ENCODE results near the gene ATP10D.

The ATP10D gene

DNA sequence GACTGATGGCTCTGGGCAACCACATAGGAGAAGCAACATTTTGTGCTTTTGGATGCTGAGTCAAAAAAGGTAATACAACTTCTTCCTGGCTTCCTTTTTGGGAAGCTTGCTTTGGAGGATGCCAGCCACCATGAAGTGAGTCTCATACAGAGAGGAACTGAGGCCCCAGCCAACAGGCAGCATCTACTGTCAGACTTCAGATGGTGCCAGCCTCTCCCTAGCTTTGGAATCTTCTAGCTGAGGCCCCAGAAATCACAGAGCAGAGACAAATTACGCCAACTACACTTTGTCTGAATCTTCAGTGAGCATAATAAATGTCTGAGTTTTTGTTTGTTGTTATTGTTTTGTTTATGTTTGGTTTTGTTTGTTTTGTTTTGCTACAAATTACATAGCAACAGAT is 136.1 kb downstream of the ATP10D start:
- Histone ChIP-seq H3K4me1 (ENCODE audit: control insufficient read depth, insufficient read depth, low read length, poor library complexity, severe bottlenecking) (no peaks in the 10 kb centered on the region), H3K36me3 (ENCODE audit: control insufficient read depth, insufficient read depth, low read length) (no peaks in the 10 kb centered on the region), H3K4me3 (ENCODE audit: extremely low read depth, insufficient read depth, low read length, poor library complexity, severe bottlenecking) (no peak overlapping the region), H3K9me3 (ENCODE audit: control insufficient read depth, low read length) (no peaks in the 10 kb centered on the region), H3K27ac (ENCODE audit: low read depth, low read length, severe bottlenecking) (no peak overlapping the region)
- 17 to 67% methylated on average over 1 of the region's 1 CpG for WGBS, 2 experiments (ENCODE audit: insufficient coverage in 2 of 2)

DNA sequence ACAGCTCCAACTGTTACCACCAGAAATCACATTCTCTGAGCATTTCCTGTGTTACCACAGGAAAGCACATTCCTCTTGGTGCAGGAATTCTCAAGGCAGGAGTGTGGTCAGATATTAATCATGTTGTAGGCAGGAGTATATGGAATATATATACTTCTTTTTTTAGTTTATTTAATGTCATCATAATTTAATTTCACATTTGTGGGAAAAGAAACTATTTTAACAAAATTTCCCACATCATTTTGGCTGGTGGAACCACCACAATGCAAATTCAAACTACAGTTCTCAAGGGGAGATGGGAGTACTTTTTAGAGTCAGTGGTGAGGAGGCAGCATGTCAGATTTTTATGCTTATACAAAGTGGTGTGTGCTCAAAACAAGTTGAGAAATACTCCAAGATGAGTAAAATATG is 139.0 kb downstream of the ATP10D start:
- no peaks in the 10 kb centered on the region for H3K9me3 ChIP-seq (ENCODE audit: control insufficient read depth, low read length)
- H3K4me3 ChIP-seq (ENCODE audit: extremely low read depth, insufficient read depth, low read length, poor library complexity, severe bottlenecking) = no peak overlapping the region
- H3K4me1 ChIP-seq (ENCODE audit: control insufficient read depth, insufficient read depth, low read length, poor library complexity, severe bottlenecking) = no peaks in the 10 kb centered on the region
- H3K27ac ChIP-seq (ENCODE audit: low read depth, low read length, severe bottlenecking) = no peak overlapping the region
- H3K36me3 ChIP-seq (ENCODE audit: control insufficient read depth, insufficient read depth, low read length) = no peaks in the 10 kb centered on the region

DNA sequence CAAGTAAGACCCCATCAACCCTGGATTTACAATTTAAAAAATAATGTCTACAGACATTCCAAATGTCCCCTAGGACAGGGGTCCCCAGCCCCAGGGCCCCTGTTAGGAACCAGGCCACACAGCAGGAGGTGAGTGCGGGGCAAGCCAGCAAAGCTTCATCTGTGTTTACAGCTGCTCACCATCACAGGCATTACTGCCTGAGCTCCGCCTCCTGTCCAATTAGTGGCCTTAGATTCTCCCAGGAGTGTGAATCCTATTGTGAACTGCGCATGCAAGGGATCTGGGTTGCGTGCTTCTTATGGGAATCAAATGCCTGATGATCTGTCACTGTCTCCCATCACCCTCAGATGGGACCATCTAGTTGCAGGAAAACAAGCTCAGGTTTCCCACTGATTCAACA is 146.1 kb downstream of the ATP10D start:
- Histone ChIP-seq H3K4me3 (ENCODE audit: extremely low read depth, insufficient read depth, low read length, poor library complexity, severe bottlenecking) (no peak overlapping the region), H3K36me3 (ENCODE audit: control insufficient read depth, insufficient read depth, low read length) (no peaks in the 10 kb centered on the region), H3K9me3 (ENCODE audit: control insufficient read depth, low read length) (no peaks in the 10 kb centered on the region), H3K27ac (ENCODE audit: low read depth, low read length, severe bottlenecking) (no peak overlapping the region), H3K4me1 (ENCODE audit: control insufficient read depth, insufficient read depth, low read length, poor library complexity, severe bottlenecking) (no peaks in the 10 kb centered on the region)
- WGBS, 2 experiments (ENCODE audit: insufficient coverage in 2 of 2) = 89 to 91% methylated on average over 2 to 3 of the region's 4 CpGs

DNA sequence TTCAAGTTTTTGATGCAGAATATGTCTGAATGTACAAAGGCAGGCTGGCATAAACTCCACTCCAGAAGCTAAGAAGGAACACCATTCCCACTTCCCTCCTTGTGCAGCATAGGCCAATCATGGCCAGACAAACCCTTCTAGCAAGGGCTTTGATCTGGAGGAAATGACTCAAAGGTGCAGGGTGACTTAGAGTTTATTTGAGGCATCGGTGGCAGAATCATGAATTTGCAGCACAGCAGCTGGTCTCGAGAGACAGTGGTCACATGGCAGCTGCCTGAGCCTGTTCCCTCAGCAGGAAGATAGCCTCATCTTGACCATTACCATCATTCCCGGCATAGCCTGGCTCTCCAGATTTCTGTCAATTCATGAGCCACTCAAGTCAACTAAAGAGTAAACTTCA is 154.5 kb downstream of the ATP10D start:
- Histone ChIP-seq H3K4me3 (ENCODE audit: extremely low read depth, insufficient read depth, low read length, poor library complexity, severe bottlenecking) (no peak overlapping the region), H3K4me1 (ENCODE audit: control insufficient read depth, insufficient read depth, low read length, poor library complexity, severe bottlenecking) (no peaks in the 10 kb centered on the region), H3K36me3 (ENCODE audit: control insufficient read depth, insufficient read depth, low read length) (no peaks in the 10 kb centered on the region), H3K9me3 (ENCODE audit: control insufficient read depth, low read length) (no peaks in the 10 kb centered on the region), H3K27ac (ENCODE audit: low read depth, low read length, severe bottlenecking) (no peak overlapping the region)
- 70 to 75% methylated on average over 2 to 3 of the region's 3 CpGs for WGBS, 2 experiments (ENCODE audit: insufficient coverage in 2 of 2)

DNA sequence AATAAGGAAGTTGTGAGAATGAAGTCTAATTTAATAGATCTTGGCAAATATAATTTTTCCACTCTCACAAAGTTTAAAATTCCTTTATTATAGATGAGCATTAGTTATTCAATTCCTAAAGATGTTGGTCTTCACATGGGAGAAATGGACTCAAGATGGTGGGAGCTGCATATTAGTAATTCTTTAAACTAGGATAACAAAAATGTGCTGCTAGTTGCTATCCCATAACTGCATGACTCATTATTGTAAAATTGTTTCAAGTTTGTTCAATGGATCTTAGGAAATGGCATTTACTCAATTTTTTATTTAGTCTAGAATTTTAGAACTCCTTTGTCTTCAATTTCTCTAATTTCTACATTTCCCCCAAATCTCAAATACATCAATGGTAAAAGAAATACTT is 155.8 kb downstream of the ATP10D start:
- no peak overlapping the region for H3K27ac ChIP-seq (ENCODE audit: low read depth, low read length, severe bottlenecking)
- no peak overlapping the region for H3K4me3 ChIP-seq (ENCODE audit: extremely low read depth, insufficient read depth, low read length, poor library complexity, severe bottlenecking)
- no peaks in the 10 kb centered on the region for H3K36me3 ChIP-seq (ENCODE audit: control insufficient read depth, insufficient read depth, low read length)
- H3K4me1 ChIP-seq (ENCODE audit: control insufficient read depth, insufficient read depth, low read length, poor library complexity, severe bottlenecking) = no peaks in the 10 kb centered on the region
- no peaks in the 10 kb centered on the region for H3K9me3 ChIP-seq (ENCODE audit: control insufficient read depth, low read length)

DNA sequence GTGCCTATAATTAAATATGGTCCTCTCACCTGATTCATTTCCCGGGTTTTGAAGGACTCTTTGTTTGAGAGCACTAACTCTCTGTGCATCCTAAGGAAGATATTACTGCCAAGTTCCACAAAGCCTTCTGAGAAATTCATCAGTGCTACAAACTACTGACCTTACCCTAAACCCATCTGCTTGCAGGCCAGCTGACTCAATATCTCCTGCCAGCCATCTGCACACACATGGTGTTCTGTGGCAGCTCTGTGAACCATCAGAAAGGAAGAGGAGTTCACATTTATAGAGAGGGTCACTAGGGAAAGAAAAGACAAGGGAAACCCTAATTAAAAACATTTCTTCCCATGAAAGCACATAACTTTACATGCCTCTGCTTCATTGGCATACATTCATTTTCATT is 156.7 kb downstream of the ATP10D start:
- no peaks in the 10 kb centered on the region for H3K9me3 ChIP-seq (ENCODE audit: control insufficient read depth, low read length)
- H3K27ac ChIP-seq (ENCODE audit: low read depth, low read length, severe bottlenecking) = no peak overlapping the region
- no peaks in the 10 kb centered on the region for H3K4me1 ChIP-seq (ENCODE audit: control insufficient read depth, insufficient read depth, low read length, poor library complexity, severe bottlenecking)
- 83% methylated on average over 1 of the region's 1 CpG; no CpG with 5 or more reads in 1 of the 2 experiments for WGBS, 2 experiments (ENCODE audit: insufficient coverage in 2 of 2)
- no peak overlapping the region for H3K4me3 ChIP-seq (ENCODE audit: extremely low read depth, insufficient read depth, low read length, poor library complexity, severe bottlenecking)
- H3K36me3 ChIP-seq (ENCODE audit: control insufficient read depth, insufficient read depth, low read length) = no peaks in the 10 kb centered on the region

DNA sequence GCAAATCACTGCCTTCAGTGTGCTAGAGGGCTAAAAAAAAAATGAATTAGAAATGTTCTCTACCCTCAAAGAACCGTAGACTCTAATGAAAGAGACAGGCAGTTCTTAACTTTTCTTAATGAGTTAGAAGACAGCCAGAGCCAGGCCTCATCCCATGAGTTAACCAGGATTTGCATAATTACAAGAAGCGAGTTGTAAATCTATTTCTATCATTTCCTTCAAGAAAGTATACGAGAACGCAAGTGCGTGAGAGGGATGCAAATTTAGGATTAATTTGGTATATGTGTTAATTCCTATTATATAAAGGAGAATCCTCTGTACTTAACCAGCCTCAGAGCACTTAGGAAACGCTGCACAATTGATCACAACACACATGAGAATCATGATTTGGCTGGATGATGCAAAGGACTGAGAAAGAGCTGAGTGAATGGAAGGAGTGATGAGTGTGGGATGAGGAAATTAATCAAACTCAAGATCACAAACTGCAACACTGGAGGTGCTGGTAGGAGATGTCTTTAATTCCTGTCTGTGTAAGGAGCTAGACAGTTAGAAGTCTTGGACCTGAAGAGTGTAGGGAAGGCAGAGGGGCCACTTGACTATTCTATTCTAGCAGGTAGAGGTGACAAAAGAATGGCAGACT is 157.2 kb downstream of the ATP10D start:
- no peak overlapping the region for H3K4me3 ChIP-seq (ENCODE audit: extremely low read depth, insufficient read depth, low read length, poor library complexity, severe bottlenecking)
- no peak overlapping the region for H3K27ac ChIP-seq (ENCODE audit: low read depth, low read length, severe bottlenecking)
- 60 to 94% methylated on average over 1 to 2 of the region's 6 CpGs for WGBS, 2 experiments (ENCODE audit: insufficient coverage in 2 of 2)
- no peaks in the 10 kb centered on the region for H3K4me1 ChIP-seq (ENCODE audit: control insufficient read depth, insufficient read depth, low read length, poor library complexity, severe bottlenecking)
- no peaks in the 10 kb centered on the region for H3K36me3 ChIP-seq (ENCODE audit: control insufficient read depth, insufficient read depth, low read length)
- no peaks in the 10 kb centered on the region for H3K9me3 ChIP-seq (ENCODE audit: control insufficient read depth, low read length)
